Stimulated activated CD4-positive, alpha-beta T cell treated with anti-CD3 and anti-CD28 coated beads, TNF-alpha, amount 100 ng/mL, for 48 hours (primary cell): ENCODE measurements around the gene B3GALT4.

ENCODE experiments used
- DNase-seq, 3 donors: peaks; one replicate each; pipeline ENCODE4 v3.0.0-alpha.2; 2020; ENCODE audit warnings: low read depth in 3 of 3

B3GALT4 gene

DNA sequence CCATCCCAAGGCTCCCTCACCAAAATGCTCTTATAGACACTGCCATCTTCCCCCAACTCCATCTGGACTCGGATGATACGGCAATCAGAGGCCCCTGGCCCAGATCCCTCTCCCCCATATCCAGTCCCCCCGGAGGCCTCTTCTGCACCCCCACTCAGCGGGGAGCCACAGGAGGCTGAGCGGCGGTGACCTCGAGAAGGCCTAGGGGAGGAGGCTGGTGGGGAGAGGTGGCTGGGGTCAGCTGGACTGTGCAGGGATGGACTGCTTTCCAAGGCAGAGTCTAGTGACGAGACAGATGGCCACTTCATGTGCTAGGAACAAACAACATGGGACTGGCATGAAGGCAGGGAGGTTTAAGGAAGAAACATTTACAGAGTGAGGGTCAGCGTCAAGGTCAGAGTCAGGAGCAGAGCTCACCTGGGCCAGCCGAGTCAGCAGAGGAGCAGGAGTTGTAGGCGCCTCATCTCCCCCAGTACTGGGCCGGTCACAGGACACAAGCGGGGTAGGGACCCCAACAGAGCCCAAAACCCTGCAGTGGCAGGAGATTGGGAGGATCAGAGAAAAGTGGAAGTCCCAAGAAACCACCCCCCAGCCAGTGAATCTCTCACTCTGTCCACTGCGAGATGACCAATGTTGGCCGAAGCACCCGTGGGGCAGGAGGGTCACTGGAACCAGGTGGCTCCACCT is 16.2 kb downstream of the B3GALT4 start:
- DNase-seq, result no peak

DNA sequence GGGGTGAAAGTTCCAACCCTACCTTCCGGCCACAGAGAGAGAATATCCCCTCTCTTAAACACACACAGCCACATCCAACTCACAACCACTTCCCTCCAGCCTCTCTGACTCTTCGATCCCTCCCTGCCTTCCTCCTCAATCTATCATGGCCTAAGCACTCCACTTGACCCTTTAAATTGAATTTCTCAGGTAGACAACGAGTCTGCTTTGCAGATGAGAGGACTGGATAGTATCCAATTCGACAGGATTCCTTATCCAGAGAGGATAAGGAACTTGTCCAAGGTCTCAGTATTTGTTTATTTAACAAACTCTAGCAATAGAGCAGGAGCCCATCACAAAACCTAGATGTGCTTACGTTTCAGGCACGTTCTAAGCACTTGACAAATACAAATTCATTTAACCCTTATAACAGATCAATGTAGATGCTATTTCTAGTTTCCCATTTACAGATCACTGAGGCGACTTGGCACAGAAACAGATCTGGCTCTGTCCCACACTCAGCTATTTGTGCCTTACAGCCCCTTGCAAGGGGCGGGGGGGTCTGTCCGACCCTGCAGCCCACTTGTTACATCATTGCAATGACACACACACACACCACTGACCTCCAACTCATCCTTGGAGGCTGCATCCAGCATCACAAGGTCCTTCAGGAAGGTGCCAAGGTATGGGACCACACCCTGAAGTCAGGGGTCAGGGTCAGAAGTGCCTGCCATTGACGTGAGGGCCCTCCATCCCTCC is 17.3 kb downstream of the B3GALT4 start:
- no peak for DNase-seq

DNA sequence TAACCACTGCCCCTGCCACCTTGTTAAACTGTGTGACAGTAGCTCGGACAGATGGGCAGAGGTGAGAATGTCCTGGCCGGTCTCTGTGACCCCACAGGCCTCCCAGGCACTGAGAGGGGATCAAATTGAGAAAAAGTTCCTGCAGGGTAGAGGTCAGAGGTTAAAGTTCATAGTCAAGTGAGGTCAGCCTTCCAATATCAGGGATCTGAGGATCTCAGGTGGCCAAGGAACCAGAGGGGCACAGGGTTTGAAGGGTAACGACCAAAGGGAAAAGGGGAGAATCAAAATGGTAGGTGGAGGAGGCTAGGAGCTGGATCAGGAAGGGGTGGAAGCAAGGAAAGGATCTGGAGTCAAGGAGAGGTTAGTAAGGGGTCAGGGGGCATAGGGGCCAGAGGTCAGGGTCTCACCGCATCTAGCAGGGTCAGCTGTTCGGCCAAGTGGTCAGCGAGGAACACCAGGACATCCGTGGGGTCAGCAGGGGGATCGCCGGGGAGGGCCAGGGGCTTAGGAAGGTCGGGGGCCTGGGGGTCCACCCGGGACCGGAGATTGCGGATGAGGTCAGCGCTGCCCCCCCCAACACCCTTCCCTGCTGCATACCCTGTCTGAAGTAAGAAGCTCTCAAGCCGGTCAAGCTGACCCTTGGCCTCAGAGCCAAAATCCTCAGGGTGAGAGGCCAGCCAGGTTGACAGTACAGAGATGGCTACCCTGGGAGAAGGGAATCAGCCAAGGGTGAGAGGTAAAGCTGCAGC is 18.9 kb downstream of the B3GALT4 start:
- no peak for DNase-seq

DNA sequence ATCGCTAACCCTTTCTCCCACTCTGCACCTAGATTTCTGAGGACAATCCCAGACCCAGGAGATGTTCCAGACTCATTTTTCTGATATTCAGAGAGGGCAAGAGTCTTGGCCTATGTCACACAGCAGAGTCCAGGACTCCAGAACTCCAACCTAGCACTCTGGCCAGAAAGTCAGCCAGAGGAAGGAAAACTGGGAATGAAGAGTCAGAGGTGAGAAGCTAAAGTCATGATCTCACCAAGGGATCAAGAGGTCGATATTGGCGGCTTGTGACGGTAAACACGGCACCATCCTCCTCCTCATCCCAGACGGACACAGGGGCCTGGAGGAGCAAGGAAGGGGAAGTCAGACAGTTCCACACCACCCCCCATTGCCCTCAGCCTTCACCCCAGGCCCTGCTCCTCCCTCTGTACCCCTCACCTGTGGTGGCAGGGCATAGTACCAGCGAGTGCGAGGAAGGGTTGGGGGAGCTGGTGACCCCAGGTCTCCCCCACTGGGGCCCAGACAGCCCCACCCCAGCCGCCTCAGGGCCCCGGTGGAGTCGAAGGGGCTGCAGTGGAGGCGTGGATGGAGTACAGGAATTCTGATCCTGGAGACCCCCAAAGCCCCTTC is 20.0 kb downstream of the B3GALT4 start:
- no peak for DNase-seq

DNA sequence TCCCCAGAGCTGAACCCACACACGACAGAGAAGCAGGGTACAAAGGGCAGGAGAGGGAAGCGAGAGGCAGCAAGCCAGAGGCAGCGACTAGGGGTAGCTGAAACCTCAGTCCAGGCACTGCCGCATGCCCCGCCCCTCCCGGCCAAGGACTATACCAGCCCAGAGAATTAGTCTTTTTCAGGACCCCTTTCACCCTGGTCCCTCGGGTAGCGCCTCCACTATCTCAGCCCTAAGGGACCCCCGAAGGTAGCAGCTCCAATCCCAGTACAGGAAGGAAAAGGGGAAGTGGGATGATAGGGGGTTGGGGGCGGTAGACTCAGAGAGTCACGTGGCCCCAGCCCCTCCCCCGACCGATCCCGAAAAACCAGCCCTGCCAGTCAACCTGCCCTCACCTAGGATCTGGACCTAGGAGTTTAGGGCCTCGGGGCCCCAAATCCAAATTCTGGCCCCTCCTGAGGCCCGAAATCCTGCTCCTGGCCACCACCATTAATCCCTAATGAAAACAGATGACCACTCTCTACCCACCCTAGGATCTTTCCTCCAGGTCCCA is 20.6 kb downstream of the B3GALT4 start:
- no peak for DNase-seq

DNA sequence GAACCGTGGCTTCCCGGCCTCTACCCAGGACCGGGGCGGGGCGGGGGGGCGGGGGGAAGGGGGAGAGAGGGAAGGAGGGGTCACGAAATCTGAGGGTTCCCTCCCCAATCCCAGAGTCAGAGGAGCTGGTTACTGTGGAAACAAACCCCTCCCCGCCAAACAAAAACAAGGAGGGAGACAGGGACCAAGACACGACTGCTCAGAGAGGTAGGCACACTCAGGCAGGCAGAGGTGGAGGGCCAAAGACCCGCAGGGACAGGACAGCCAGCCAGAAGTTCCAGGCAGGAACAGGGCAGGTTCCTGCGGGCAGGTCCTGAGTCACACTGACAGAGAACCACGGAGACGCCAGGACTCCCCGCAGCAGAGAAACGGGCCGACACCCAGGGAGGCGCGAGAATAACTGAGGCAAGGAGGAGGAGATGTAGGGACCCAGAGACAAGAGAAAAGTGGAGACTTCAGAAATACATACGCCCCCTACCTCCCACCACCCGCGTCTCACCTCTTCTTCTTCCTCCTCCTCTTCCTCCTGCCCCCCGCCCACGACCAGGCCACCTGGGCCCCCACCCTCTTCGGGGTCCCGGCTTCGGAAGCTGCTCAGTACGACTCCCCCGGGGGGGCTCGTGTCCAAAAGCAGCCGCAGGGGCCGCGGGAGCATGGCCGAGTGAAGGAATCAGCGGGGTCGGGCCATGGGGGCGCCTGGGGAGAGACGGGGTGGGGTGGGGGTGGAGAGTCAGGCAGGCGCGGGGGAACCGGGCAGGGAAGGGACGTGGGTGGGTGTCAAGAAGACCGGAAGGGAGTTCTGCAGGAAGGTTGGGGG is 21.2 kb downstream of the B3GALT4 start:
- DNase-seq, result peak in 1 of 3 donors; percentile 48

DNA sequence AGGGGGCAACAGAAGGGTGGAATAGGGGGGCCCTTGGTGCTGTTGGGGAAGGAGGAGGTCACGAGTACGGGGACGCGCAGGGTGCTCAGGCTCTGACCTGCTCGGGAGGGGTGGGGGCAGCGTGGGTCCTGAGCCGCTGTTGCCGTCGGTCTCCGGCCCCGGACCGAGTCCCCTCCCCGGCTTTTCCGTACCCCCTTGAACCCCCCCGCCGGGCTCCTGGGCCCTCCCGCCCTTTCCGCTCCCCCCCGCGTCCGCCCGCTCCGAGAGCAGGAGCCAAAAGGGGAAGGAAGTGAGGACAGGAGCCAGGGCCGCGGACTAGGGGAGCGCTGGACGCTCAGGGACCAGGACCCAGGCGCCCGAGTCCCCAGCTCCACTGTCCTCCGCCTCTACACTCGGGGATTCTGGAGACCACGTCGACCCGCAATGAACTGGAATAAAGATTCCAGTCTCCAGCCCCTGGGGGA is 21.9 kb downstream of the B3GALT4 start, which contains the start of gene RGL2:
TSS of gene RGL2 (minus strand) at position 170 of the 464 bp plus-strand sequence. CDS start 332 bp downstream, outside the sequence.
- peak in 1 of 3 donors; percentile 47 for DNase-seq

DNA sequence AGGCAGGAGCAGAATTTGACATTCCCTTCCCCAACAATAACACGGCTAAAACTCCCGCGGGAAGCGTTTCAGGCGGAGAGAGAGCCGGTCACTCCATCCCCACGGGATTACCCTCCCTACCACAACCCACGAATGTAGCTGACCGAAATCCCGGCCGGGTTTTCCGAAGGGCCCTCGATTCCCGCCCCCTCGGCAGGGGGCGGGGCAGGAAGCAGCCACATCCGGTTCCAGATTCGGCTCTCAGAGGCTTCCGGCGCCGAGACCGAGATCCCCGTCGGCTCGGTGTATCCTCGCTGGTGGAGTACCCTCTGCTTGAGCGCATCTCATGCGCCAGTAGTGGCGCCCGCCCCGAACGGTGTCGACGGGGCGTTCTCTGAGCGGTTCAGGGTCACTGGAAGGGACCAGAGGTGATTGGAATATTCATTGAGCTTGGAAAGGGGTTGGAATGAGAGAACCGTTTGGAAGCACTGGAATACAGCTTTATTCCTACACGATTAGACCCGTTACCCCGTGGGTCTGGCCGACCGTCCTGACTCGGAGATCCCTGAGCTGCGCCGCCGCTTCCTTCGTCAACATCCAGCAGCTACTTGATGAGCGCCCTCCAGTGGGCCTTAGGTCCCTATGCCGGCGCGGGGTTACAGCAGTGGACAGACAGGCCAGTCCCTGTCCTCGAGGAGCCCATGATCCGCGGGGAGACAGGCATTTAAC is 22.5 kb downstream of the B3GALT4 start:
- DNase-seq, result peak; percentile 88 to 91 (median 90)

DNA sequence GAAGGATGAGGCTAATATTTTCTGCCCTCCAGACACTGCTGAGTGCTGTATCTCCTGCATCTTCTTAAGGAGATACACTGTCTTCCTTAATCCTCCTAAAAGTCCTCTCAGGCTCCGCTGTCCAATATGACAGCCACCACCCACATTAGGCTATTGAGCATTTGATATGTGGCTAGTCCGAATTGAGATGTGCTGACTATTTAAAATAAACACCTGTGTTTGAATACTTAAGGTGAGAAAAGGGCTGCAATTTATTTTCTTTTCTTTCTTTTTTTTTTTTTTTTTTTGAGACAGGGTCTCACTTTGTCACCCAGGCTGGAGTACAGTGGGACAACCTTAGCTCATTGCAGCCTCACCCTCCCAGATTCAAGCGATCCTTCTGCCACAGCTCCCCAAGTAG is 25.0 kb downstream of the B3GALT4 start:
- DNase-seq, result no peak

DNA sequence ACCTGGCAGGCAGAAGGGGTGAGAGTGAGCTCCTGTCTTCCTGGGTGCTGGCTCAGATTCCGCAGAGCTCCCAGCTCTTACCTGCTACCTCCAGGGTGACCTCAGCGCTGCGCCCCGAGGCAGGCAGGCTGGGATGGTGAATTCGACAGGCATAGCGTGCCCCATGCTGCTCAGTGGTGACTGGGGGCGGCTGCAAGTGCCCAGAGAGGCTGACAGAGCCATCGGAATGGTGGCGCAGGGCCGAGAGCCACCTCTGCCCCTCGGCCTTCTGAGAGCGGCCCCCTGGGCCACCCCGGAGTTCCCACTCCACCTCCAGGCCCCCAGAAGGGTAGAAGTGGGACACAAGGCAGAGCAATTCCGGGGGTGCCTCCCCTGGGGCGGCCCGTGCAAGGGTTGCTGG is 27.3 kb downstream of the B3GALT4 start:
- no peak for DNase-seq

DNA sequence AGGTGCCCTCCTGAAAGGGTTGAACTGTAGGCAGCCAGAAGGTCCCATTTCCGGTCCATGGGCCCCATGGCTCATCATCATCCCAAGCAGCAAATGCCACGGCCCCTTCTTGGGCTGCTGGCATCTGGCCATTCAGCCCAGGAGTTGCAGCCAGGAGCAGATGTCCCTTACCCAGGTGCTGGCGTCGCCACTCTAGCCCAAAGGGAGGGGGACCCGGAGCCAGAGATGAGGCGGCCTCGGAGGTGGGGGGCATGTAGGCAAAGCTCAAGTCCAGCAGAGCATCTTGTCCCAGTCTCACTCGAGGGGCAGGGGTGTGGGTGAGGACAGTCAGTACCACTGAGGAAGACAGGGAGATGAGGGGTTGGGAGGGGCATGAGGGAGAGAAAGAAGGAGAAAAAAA is 28.1 kb downstream of the B3GALT4 start:
- no peak for DNase-seq

DNA sequence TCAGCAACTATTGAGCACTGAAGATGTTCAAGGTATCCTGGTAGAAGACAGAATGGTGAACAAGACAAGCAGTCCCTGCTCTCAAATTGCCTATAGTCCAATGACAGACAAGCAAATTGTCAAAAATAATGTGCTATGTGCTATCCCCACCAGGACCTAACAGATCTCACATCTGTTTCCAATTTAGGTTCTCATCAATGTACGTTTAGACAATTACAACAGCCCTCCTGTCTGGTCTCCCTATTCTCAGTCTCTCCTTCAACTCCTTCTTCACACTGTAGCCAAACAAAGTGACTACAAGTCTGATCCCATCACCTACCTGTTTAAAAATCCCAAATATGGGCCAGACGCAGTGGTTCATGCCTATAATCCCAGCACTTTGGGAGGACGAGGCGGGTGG is 29.4 kb downstream of the B3GALT4 start:
- DNase-seq, result no peak

DNA sequence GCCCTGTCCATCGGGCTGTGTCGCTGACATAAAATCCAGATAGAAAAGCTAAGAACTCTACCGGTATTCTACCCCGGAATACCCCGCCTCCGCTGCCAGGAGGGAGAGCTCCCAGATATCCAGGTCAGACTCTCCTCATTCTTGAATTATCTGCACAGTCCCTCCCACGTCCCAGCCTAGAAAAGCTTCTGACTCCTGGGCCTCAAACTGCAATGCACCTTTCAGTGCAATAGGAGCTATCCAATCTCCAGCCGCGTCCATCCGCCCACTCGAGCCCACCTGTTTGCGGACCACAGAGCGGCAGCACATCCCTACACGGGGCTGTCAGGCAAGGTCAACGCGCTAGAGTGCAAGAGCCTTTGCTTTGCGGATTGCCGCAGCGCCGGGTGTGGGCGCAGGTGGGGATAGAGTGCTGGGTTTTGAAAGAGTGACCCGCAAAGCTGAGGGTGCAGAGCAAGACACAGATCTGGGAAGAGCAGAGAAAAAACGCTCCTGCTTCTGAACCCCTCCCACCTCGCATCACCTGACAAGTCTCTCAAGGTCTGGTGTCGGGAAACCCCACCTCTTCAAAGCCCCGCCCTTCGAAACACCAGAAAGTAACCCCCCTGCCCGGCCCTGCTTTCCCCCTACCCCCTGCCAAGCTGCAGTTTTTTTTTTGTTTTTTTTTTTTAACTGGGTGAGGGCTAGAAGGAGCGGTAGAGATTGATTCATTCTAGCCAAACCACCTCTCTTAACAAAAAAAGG is 35.6 kb downstream of the B3GALT4 start:
- DNase-seq, result peak in 1 of 3 donors; percentile 80

DNA sequence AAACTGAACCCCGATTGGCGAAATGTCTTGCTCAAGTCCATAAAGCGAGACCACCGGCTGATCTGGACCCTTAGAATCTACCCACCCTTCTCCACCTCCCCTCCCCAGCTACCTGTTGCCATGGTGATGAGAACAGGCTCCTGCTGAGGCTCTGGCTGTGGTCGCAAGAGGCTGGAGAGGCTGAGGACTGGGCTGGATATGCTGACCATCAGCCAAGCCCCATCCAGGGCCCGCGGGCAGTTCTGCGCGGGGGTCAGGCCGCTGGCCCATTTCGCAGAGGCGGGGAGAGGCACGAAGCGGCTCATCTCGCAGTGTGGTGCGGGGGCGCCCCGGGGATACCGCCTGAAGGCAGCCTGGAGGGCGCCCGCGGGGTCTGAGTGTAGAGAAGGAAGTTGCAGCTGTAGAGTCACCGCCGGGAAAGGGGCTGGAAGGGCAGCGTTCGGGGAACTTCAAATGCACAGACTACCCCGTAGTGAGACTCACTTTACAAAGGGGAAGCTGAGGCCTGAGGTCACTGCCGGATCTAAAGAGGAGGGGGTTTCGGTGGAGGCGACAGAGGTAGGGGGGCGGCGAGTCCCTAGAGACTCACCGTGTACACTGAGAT is 36.3 kb downstream of the B3GALT4 start:
- peak in 1 of 3 donors; percentile 40 for DNase-seq

DNA sequence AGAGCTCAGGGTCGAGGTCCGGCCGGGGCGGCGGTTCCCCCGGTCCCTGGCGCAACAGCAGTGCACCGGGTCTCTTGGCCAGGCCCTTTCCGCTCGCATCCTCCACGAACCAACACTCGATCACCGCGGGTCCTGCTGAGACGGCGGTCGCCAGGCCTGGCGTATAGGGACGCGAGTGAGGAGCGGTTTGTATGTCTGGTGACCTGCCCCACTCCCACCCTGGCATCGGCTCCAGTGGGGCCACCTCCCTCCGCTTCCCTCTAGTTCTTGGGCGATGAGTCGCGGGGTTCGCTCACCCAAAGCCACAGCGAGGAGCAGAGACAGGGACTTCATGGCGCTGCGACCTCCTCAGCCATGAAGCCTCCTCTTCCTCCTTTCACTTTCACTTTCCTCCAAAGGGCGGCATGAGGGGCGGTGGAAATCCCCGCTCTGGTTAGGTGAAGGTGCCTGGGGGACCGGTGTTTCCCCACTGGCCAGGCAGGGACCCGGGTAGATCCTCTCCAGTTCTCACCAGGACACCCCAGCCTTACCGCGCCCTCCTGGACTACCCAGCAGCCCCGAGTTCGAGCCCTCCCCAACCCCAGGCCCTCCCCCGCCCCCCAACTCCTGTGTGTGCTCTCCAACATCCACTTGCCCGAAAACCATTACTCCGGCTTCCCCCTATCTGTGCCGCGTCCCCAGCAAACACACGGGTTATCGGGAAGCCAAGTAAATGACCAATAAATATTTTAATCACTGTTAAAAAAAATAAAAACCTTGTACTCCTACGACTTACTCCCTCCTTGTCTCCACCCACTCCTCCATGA is 37.0 kb downstream of the B3GALT4 start, which contains the start of gene TAPBP:
TSS of gene TAPBP (minus strand) at position 370 of the 806 bp plus-strand sequence. CDS start at position 333, 37 bp downstream.
- DNase-seq, result peak; percentile 62 to 75 (median 63)

DNA sequence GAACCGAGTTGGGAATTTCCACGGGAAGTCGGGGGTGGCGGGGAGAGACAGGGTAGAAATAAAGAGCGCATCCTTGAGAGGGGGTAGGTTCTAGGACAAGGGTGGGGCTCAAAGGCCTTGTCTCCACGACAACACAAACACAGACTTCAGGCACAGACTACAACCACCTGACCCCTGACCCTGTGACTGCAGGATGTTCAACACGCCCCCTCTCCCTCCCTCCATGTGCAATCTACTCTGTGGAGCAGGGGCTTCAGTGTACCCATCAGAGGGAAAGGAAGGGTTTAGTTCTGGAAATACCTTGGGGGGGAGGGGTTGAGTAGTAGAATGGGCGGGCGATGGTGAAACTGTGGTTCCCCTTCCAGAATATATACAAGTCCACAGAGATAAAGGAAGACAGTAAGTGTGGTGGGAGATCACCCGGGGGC is 37.6 kb downstream of the B3GALT4 start:
- peak in 1 of 3 donors; percentile 48 for DNase-seq

DNA sequence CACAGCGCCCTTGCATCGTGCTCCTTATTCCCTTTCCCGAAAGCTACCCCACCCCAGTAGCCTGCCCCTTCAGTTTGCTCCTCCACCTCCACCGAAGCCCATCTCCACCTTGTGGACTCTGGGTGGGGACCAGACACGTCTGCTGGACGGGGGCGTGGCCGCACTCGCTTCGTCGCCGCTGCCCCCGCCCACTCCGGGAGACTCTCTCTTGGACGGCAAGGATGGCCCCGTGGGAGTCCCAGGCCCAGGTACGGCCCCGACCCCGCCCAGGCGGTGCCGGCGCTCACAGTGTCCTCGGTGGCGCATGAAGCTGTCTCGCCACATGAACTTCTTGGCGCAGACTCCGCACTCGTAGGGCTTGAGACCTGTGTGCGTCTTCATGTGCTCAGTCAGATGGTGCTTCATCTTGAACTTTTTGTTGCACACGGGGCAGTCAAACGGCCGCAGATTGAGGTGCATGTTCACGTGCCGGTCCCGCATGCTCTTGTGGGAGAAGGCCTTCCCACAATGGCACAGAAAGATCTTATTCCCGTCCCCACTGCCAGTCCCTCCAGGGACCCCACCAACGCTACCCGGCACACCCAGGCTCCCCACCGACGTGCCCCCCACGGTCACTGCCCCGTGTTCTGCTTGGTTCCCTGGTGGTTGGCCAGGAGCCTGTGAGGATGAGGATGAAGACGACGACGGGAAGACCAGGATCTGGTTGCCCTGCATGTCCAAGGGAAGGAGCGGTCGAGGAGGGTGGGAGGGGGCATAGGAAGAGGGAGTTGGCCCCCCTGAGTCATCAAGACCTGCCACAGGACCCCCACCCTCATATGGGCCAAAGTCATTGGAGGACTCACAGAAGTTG is 38.2 kb downstream of the B3GALT4 start:
- DNase-seq, result no peak
